ENCODE data around the gene ACBD3. TPM values are rescaled to one million over a fixed set of nuclear protein-coding genes. Genes with fewer than 3 reads are reported as not detected.
A peak's percentile ranks its signal among the peaks of the same experiment; 100 is the strongest.

The ACBD3 gene
- polyA plus RNA-seq, 1 experiment = 63.0 TPM

DNA sequence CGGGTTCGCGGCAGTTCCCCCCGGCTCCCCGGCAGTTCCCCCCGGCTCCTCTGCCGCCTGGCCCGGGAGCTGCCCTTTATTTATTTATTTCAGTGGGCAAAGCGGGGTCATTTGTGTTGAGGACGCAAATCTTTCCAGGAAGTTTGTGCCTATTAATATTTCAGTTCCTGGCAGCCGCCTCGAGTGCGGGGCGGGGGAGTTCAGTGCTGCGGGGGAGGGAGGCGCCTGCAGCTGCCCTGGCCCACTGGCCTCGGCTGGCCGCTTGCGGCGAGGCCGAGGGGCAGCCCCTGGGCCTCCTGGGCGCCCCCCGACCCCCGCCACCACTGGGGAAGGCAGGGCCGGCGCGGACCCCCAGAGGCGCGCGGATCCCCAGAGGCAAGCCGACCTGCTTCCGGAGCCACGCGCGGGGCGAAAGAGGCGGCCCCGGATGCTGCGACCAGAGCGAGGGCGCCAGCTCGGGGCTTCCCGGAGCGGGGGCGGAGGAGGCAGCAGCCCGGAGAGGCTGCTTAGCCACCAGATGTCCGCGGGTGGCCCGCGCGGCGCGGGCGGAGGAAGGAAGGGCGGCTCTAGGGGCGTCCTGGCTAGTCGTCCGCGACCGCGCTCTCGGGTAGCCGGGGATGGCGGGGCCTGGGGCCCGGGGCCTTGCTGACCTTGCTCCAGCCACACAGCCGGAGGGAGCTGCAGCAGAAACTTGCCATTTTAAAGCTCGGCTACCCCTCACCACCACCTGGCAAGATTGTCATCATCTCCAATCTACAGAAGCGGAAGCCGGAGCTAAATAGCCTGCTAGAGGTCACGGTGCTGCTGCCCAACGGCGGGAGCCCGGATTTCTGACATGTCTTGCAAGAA lies 76.1 kb downstream of the ACBD3 start:
- POLR2A ChIA-PET = interaction anchor here (0.7 to 3.0 kb wide), 4 partner anchors 27 to 48 kb away, joined by 3 to 15 read pairs (median 9); partner anchors contain the start of gene H3-3A
- DNase-seq (ENCODE audit: low read depth, low spot score) = no peak
- CTCF ChIA-PET = interaction anchor here (1.0 to 7.1 kb wide), 4 partner anchors 11 to 45 kb away, joined by 5 to 73 read pairs (median 12); no protein-coding TSS in a partner anchor

DNA sequence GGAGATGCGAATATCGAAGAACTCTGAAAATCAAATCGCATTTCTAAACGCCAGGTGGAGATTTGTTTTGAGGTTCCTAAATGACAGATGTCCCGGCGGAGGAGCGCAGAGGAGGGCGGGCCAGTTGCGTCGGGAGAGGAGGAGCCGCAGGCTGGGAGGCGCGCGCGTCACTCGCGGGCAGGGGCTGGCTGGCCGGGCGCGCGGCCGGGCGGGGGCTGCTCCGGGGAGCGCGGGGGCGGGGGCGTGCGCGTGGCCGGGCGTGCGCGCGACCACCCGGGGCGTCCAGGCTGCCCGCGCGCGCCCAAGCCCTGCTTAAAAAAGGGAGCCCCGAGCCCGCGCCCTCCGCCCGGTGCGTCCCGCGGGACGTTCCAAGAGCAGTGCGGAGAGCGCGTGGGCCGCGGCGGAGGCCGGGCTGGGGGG lies 76.7 kb downstream of the ACBD3 start:
- H3K9me3 ChIP-seq (ENCODE audit: control insufficient read depth, insufficient read depth, low read length) = no peaks in the 10 kb centered on the region
- peak overlapping the region; percentile 59 for H3K4me3 ChIP-seq (ENCODE audit: low read depth, low read length)
- DNase-seq (ENCODE audit: low read depth, low spot score) = no peak
- H3K27ac ChIP-seq (ENCODE audit: low read depth, low read length) = peak overlapping the region; percentile 65
- TF ChIP-seq, protein P1, sequence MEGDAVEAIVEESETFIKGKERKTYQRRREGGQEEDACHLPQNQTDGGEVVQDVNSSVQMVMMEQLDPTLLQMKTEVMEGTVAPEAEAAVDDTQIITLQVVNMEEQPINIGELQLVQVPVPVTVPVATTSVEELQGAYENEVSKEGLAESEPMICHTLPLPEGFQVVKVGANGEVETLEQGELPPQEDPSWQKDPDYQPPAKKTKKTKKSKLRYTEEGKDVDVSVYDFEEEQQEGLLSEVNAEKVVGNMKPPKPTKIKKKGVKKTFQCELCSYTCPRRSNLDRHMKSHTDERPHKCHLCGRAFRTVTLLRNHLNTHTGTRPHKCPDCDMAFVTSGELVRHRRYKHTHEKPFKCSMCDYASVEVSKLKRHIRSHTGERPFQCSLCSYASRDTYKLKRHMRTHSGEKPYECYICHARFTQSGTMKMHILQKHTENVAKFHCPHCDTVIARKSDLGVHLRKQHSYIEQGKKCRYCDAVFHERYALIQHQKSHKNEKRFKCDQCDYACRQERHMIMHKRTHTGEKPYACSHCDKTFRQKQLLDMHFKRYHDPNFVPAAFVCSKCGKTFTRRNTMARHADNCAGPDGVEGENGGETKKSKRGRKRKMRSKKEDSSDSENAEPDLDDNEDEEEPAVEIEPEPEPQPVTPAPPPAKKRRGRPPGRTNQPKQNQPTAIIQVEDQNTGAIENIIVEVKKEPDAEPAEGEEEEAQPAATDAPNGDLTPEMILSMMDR (IDR thresholded peaks at IDR 0.05; ENCODE audit: low read depth, low read length) = no peak
- no peaks in the 10 kb centered on the region for H3K27me3 ChIP-seq (ENCODE audit: control insufficient read depth, insufficient read depth, low read length)
- ChIA-PET POLR2A (interaction anchor here (0.7 to 3.0 kb wide), 4 partner anchors 10 to 47 kb away, joined by 3 to 15 read pairs (median 8); partner anchors contain the start of gene H3-3A), CTCF (interaction anchor here (0.7 to 7.1 kb wide), 2 partner anchors 15 to 45 kb away, joined by 4 to 73 read pairs; no protein-coding TSS in a partner anchor)

More for the DNA sequence above, 76.1 kb downstream of the ACBD3 start:
- peak overlapping the region; percentile 65 for H3K27ac ChIP-seq (ENCODE audit: low read depth, low read length)
- H3K9me3 ChIP-seq (ENCODE audit: control insufficient read depth, insufficient read depth, low read length) = no peaks in the 10 kb centered on the region
- H3K27me3 ChIP-seq (ENCODE audit: control insufficient read depth, insufficient read depth, low read length) = no peaks in the 10 kb centered on the region
- peak overlapping the region; percentile 59 for H3K4me3 ChIP-seq (ENCODE audit: low read depth, low read length)
- TF ChIP-seq, protein P1 (IDR thresholded peaks at IDR 0.05; ENCODE audit: low read depth, low read length) = no peak

DNA sequence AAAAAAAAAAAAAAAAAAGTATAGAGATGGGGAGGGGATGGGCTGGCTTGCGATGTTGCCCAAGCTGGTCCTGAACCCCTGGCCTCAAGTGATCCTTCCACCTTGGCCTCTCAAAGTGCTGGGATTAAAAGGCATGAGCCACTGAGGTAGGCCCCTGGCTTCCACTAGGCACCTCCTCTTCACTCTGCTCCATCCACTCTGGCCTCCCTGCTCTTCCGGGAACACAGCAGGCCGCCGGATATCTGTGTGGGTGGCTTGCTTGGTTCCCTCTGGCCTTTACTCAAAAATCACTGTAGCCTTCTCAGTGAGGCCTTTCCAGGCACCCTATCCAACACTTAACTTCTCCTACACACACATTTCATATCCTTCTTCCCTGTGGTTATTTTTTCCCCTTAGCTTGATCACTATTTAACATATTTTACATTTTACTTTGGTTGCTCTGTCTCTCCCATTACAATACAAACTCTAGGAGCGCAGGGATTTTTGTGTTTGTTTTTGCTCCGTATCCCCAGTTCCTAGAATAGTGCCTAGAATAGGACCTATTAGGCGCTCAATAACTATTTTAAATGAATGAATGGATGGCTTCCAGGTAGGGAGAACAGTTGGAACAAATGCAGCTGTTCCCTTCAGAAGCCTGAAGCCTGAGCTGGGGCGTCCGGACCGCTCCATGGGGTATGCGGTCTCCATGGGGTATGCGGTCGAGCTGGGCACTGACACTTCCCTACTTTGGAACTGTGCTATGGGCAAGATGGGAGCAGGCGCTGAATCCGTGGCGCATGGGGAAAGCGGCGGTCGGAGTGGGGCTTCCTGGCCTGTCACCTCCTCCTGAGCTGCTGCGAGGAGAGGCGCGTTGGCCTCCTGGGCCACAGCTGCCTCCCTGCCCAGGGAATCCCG lies 77.4 kb downstream of the ACBD3 start:
- TF ChIP-seq, protein P1 (IDR thresholded peaks at IDR 0.05; ENCODE audit: low read depth, low read length) = no peak
- CTCF ChIA-PET = interaction anchor here (0.7 to 7.1 kb wide), 4 partner anchors 16 to 92 kb away, joined by 3 to 73 read pairs (median 12); no protein-coding TSS in a partner anchor
- Histone ChIP-seq H3K27me3 (ENCODE audit: control insufficient read depth, insufficient read depth, low read length) (no peaks in the 10 kb centered on the region), H3K4me3 (ENCODE audit: low read depth, low read length) (peak overlapping the region; percentile 59), H3K9me3 (ENCODE audit: control insufficient read depth, insufficient read depth, low read length) (no peaks in the 10 kb centered on the region), H3K27ac (ENCODE audit: low read depth, low read length) (peak overlapping the region; percentile 65)
- POLR2A ChIA-PET = interaction anchor here (0.7 to 3.0 kb wide), 4 partner anchors 9 to 47 kb away, joined by 3 to 15 read pairs (median 11); partner anchors contain the start of gene H3-3A
- no peak for DNase-seq (ENCODE audit: low read depth, low spot score)

DNA sequence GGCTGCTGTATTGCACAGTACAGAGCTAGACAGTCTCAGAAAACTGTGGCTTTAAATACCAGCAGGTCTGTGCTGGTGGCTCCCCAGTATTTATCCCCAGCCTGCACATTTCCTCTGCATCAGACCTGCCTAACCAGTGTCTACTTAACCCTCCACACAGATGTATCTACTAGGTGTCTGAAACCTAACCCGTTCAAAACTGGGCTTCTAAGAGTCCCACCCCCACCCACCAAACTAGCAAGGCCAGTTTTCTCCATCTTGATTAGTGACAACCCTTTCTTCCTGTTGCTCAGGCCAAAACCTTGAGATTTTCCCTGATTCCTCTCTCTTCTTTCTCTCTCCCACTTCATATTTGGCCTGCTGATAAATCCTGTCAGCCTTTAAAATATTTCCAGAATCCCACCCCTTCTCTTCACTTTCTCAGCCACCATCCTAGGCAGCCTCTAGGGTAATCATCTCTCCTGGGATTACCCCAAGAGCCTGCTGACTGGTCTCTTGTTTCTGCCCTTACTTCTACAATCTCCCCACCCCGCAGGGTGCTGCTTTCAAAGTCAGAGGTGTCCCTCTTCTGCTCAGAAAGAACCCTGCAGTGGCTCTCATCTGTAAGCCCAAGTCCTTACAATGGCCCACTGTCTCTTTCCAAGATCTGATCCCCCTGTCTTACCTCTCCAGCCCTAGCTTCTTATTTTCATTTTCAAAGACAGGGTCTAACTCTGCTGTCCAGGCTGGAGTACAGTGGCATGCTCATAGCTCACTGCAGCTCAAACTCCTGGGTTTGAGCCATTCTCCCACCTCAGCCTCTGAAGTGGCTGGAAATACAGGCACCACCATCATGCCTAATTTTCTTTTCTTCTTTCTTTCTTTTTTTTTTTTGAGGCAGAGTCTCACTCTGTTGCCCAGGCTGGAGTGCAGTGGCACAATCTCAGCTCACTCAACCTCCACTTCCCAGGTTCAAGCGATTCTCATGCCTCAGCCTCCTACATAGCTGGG lies 78.8 kb downstream of the ACBD3 start:
- TF ChIP-seq, protein P1 (IDR thresholded peaks at IDR 0.05; ENCODE audit: low read depth, low read length) = no peak
- H3K9me3 ChIP-seq (ENCODE audit: control insufficient read depth, insufficient read depth, low read length) = no peaks in the 10 kb centered on the region
- no peak for DNase-seq (ENCODE audit: low read depth, low spot score)
- H3K27ac ChIP-seq (ENCODE audit: low read depth, low read length) = no peak overlapping the region
- ChIA-PET POLR2A (interaction anchor here (0.7 kb wide), 1 partner anchor 18 kb away, joined by 9 read pairs; no protein-coding TSS in a partner anchor), CTCF (interaction anchor here (0.6 to 7.1 kb wide), 3 partner anchors 17 to 45 kb away, joined by 3 to 73 read pairs (median 20); no protein-coding TSS in a partner anchor)
- H3K27me3 ChIP-seq (ENCODE audit: control insufficient read depth, insufficient read depth, low read length) = no peaks in the 10 kb centered on the region
- no peak overlapping the region for H3K4me3 ChIP-seq (ENCODE audit: low read depth, low read length)

All from AG04450 (cell line).